K562 (cell line): ENCODE data around the gene PITHD1.

Experiments
- ARID2 ChIP-seq: fragments of 450-650 bp; IDR thresholded peaks from 2 replicates; pipeline ENCODE4 v1.6.1; 2017; ENCODE audit warnings: antibody characterized with exemption, mild to moderate bottlenecking
- BRF1 ChIP-seq: IDR thresholded peaks from 3 replicates; pipeline ENCODE4 v1.6.1; 2011; ENCODE audit warnings: borderline replicate concordance, mild to moderate bottlenecking; ENCODE audit not compliant: insufficient read length; ENCODE audit errors: extremely low read depth
- COPS2 ChIP-seq: fragments of 450-650 bp; conservative IDR thresholded peaks from 2 replicates; pipeline ENCODE4 v1.6.1; 2016; ENCODE audit warnings: mild to moderate bottlenecking, moderate library complexity
- DACH1 ChIP-seq: fragments of 450-650 bp; IDR thresholded peaks from 2 replicates; pipeline ENCODE4 v1.6.1; 2018; ENCODE audit not compliant: partially characterized antibody
- ETS2 ChIP-seq: IDR thresholded peaks from 2 replicates; pipeline ENCODE4 v1.6.1; 2016; ENCODE audit warnings: borderline replicate concordance, missing genetic modification characterization, mild to moderate bottlenecking, moderate library complexity, missing compliant biosample characterization; ENCODE audit not compliant: poor library complexity, severe bottlenecking
- POLR2A ChIP-seq: fragments of 450-650 bp; conservative IDR thresholded peaks from 2 replicates; pipeline ENCODE4 v1.6.1; 2016
- ZKSCAN8 ChIP-seq: fragments of 200-800 bp; sonication (Bioruptor generic); IDR thresholded peaks from 2 replicates; pipeline ENCODE4 v1.6.1; 2016; ENCODE audit warnings: missing genetic modification characterization, missing compliant biosample characterization
- TF ChIP-seq, protein P1 (sequence below): sonication (generic); formaldehyde crosslinking; IDR thresholded peaks from 2 replicates; pipeline ENCODE4 v1.9.0; 2022; ENCODE audit warnings: mild to moderate bottlenecking, missing genetic modification reagents

DNA sequence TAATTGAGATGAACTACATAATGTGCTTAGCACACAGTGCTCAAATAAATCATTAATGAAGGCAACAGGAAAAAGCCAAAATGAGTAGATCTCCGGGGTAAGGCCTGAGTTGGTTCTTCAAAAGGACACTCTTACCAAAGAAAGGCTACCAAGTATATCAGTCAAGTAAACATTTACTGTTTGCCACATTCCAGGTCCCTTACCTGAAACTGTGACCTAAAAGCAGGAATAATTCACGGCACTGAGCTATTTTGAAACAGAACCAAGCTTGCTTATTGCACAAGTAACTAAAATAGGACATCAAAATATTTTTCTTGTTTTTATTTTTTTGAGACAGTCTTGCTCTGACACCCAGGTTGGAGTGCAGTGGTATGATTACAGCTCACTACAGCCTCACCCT is 2.0 kb upstream of the PITHD1 start:
- TF ChIP-seq ARID2 (no peak), COPS2 (no peak), ETS2 (tag) (no peak), POLR2A (no peak), DACH1 (no peak), BRF1 (no peak), ZKSCAN8 (CRISPR knock-in tag) (no peak)
- TF ChIP-seq, protein P1, sequence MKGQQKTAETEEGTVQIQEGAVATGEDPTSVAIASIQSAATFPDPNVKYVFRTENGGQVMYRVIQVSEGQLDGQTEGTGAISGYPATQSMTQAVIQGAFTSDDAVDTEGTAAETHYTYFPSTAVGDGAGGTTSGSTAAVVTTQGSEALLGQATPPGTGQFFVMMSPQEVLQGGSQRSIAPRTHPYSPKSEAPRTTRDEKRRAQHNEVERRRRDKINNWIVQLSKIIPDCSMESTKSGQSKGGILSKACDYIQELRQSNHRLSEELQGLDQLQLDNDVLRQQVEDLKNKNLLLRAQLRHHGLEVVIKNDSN (CRISPR knock-in tag), result no peak
